Measurements from ENCODE around the gene U2AF2.

The U2AF2 gene

GRCh38 chr19:55611983-55612645, 42.7 kb upstream of the U2AF2 start:
- TF ChIP-seq CTCF (IDR thresholded peaks at IDR 0.05), result no peak

- no peak for TF ChIP-seq CTCF (IDR thresholded peaks at IDR 0.05)
Measured at GRCh38 chr19:55613396-55613795, 41.4 kb upstream of the U2AF2 start.

- TF ChIP-seq CTCF (IDR thresholded peaks at IDR 0.05), result no peak
Measured at GRCh38 chr19:55613930-55614710, 40.7 kb upstream of the U2AF2 start.

- no peak for TF ChIP-seq CTCF (IDR thresholded peaks at IDR 0.05)
Measured at GRCh38 chr19:55614711-55615542, 39.9 kb upstream of the U2AF2 start.

GRCh38 chr19:55615543-55616394, 39.1 kb upstream of the U2AF2 start:
- no peak for TF ChIP-seq CTCF (IDR thresholded peaks at IDR 0.05)

- TF ChIP-seq CTCF (IDR thresholded peaks at IDR 0.05), result no peak
Measured at GRCh38 chr19:55616395-55616875, 38.4 kb upstream of the U2AF2 start.

- no peak for TF ChIP-seq CTCF (IDR thresholded peaks at IDR 0.05)
Measured at GRCh38 chr19:55617426-55617825, 37.4 kb upstream of the U2AF2 start.
